ENCODE measurements around the gene USP11.

The USP11 gene

GRCh38 chrX:47193475-47194193 lies 39.2 kb upstream of the USP11 start, which contains the start of gene UBA1:
UBA1 (plus strand) TSS chrX:47193829; CDS start chrX:47198803, 4,974 bp downstream.
- H3K27me3 ChIP-seq (ENCODE audit: control insufficient read depth in 5 of 5, insufficient read depth in 4 of 5, low read length in 5 of 5), result peaks cover 0 to 6% (median 5%) of the 10 kb centered on the region in 5 donors
- peak within 1 kb of the TSS; percentile 96 for H3K27ac ChIP-seq (ENCODE audit: low read depth, low read length)
- peak within 1 kb of the TSS; percentile 82 to 95 (median 87) for H3K4me3 ChIP-seq (ENCODE audit: low read depth in 1 of 5, low read length in 5 of 5)
- peaks cover 0 to 13% (median 6%) of the 10 kb centered on the region in 5 donors for H3K36me3 ChIP-seq (ENCODE audit: control insufficient read depth in 5 of 5, insufficient read depth in 5 of 5, low read length in 5 of 5)
- no peaks in the 10 kb centered on the region for H3K9me3 ChIP-seq (ENCODE audit: control insufficient read depth in 5 of 5, low read length in 5 of 5)
- H3K4me1 ChIP-seq (ENCODE audit: control insufficient read depth in 5 of 5, insufficient read depth in 5 of 5, low read length in 5 of 5), result peaks cover 5 to 69% (median 65%) of the 10 kb centered on the region in 5 donors
- H3K9ac ChIP-seq (ENCODE audit: low read length in 5 of 5), result peak within 1 kb of the TSS; percentile 29 to 98 (median 92)

DNA sequence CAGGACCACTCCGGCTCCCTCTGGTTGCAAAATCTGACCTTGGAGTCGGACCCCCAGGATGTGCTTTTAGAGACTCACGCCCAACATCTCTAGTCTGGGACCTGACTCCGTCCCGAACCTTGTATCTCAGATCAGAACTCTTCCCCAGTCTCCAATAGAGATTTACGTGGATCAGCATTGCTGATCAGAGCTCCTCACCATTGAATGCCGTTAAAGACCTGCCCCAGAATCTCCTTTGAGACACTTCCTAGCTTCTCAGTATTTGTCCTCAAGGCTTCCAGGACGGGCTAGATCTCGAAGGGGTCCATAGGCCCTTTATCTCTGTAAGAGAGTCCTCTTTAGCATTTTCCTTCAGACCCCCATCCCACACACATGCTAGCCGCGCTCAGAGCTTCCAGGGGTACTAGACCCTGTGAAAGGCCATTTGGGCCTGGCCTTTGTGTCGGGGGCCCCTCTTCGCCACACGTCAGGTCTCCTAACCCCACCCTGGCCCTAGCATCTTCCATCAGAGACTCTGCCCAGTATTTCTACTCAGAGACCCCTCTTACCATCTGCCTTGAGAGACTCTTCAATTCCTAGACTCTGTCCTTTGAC lies 38.5 kb upstream of the USP11 start:
- Histone ChIP-seq H3K9ac (ENCODE audit: low read length in 5 of 5) (peak overlapping the region; percentile 29 to 98 (median 92)), H3K27me3 (ENCODE audit: control insufficient read depth in 5 of 5, insufficient read depth in 4 of 5, low read length in 5 of 5) (peaks cover 0 to 6% (median 5%) of the 10 kb centered on the region in 5 donors), H3K4me1 (ENCODE audit: control insufficient read depth in 5 of 5, insufficient read depth in 5 of 5, low read length in 5 of 5) (peaks cover 5 to 75% (median 65%) of the 10 kb centered on the region in 5 donors), H3K9me3 (ENCODE audit: control insufficient read depth in 5 of 5, low read length in 5 of 5) (no peaks in the 10 kb centered on the region), H3K4me3 (ENCODE audit: low read depth in 1 of 5, low read length in 5 of 5) (peak overlapping the region; percentile 82 to 95 (median 87)), H3K36me3 (ENCODE audit: control insufficient read depth in 5 of 5, insufficient read depth in 5 of 5, low read length in 5 of 5) (peaks cover 0 to 19% (median 13%) of the 10 kb centered on the region in 5 donors), H3K27ac (ENCODE audit: low read depth, low read length) (peak overlapping the region; percentile 96)

GRCh38 chrX:47196098-47196497 lies 36.7 kb upstream of the USP11 start:
- Histone ChIP-seq H3K27me3 (ENCODE audit: control insufficient read depth in 5 of 5, insufficient read depth in 4 of 5, low read length in 5 of 5) (no peaks in the 10 kb centered on the region), H3K36me3 (ENCODE audit: control insufficient read depth in 5 of 5, insufficient read depth in 5 of 5, low read length in 5 of 5) (peaks cover 0 to 35% (median 30%) of the 10 kb centered on the region in 5 donors), H3K4me3 (ENCODE audit: low read depth in 1 of 5, low read length in 5 of 5) (peak overlapping the region in 3 of 5 donors; percentile 9 to 33 (median 22)), H3K9me3 (ENCODE audit: control insufficient read depth in 5 of 5, low read length in 5 of 5) (no peaks in the 10 kb centered on the region), H3K4me1 (ENCODE audit: control insufficient read depth in 5 of 5, insufficient read depth in 5 of 5, low read length in 5 of 5) (peaks cover 5 to 80% (median 64%) of the 10 kb centered on the region in 5 donors), H3K9ac (ENCODE audit: low read length in 5 of 5) (peak overlapping the region; percentile 21 to 52 (median 30)), H3K27ac (ENCODE audit: low read depth, low read length) (peak overlapping the region; percentile 57)

- Histone ChIP-seq H3K27ac (ENCODE audit: low read depth, low read length) (peak overlapping the region; percentile 57), H3K36me3 (ENCODE audit: control insufficient read depth in 5 of 5, insufficient read depth in 5 of 5, low read length in 5 of 5) (peaks cover 0 to 50% (median 45%) of the 10 kb centered on the region in 5 donors), H3K4me1 (ENCODE audit: control insufficient read depth in 5 of 5, insufficient read depth in 5 of 5, low read length in 5 of 5) (peaks cover 8 to 77% (median 58%) of the 10 kb centered on the region in 5 donors), H3K9me3 (ENCODE audit: control insufficient read depth in 5 of 5, low read length in 5 of 5) (no peaks in the 10 kb centered on the region), H3K9ac (ENCODE audit: low read length in 5 of 5) (peak overlapping the region in 2 of 5 donors; percentile 48 to 54), H3K27me3 (ENCODE audit: control insufficient read depth in 5 of 5, insufficient read depth in 4 of 5, low read length in 5 of 5) (peaks cover 0 to 5% (median 0%) of the 10 kb centered on the region in 5 donors), H3K4me3 (ENCODE audit: low read depth in 1 of 5, low read length in 5 of 5) (peak overlapping the region in 1 of 5 donors; percentile 17)
Measured at GRCh38 chrX:47197526-47197925, 35.3 kb upstream of the USP11 start.

- Histone ChIP-seq H3K36me3 (ENCODE audit: control insufficient read depth in 5 of 5, insufficient read depth in 5 of 5, low read length in 5 of 5) (peaks cover 0 to 56% (median 51%) of the 10 kb centered on the region in 5 donors), H3K27me3 (ENCODE audit: control insufficient read depth in 5 of 5, insufficient read depth in 4 of 5, low read length in 5 of 5) (peaks cover 0 to 5% (median 0%) of the 10 kb centered on the region in 5 donors), H3K9me3 (ENCODE audit: control insufficient read depth in 5 of 5, low read length in 5 of 5) (no peaks in the 10 kb centered on the region), H3K4me3 (ENCODE audit: low read depth in 1 of 5, low read length in 5 of 5) (no peak overlapping the region), H3K9ac (ENCODE audit: low read length in 5 of 5) (peak overlapping the region in 1 of 5 donors; percentile 48), H3K27ac (ENCODE audit: low read depth, low read length) (peak overlapping the region; percentile 18), H3K4me1 (ENCODE audit: control insufficient read depth in 5 of 5, insufficient read depth in 5 of 5, low read length in 5 of 5) (peaks cover 8 to 74% (median 55%) of the 10 kb centered on the region in 5 donors)
Measured at GRCh38 chrX:47198026-47198686, 34.7 kb upstream of the USP11 start.

- H3K4me1 ChIP-seq (ENCODE audit: control insufficient read depth in 5 of 5, insufficient read depth in 5 of 5, low read length in 5 of 5), result peaks cover 8 to 71% (median 51%) of the 10 kb centered on the region in 5 donors
- no peaks in the 10 kb centered on the region for H3K9me3 ChIP-seq (ENCODE audit: control insufficient read depth in 5 of 5, low read length in 5 of 5)
- no peak overlapping the region for H3K9ac ChIP-seq (ENCODE audit: low read length in 5 of 5)
- H3K27ac ChIP-seq (ENCODE audit: low read depth, low read length), result peak overlapping the region; percentile 18
- peaks cover 0 to 61% (median 56%) of the 10 kb centered on the region in 5 donors for H3K36me3 ChIP-seq (ENCODE audit: control insufficient read depth in 5 of 5, insufficient read depth in 5 of 5, low read length in 5 of 5)
- H3K27me3 ChIP-seq (ENCODE audit: control insufficient read depth in 5 of 5, insufficient read depth in 4 of 5, low read length in 5 of 5), result peaks cover 0 to 5% (median 0%) of the 10 kb centered on the region in 5 donors
- no peak overlapping the region for H3K4me3 ChIP-seq (ENCODE audit: low read depth in 1 of 5, low read length in 5 of 5)
Measured at GRCh38 chrX:47198687-47199080, 34.1 kb upstream of the USP11 start.

GRCh38 chrX:47199286-47199685 lies 33.5 kb upstream of the USP11 start:
- H3K4me3 ChIP-seq (ENCODE audit: low read depth in 1 of 5, low read length in 5 of 5), result no peak overlapping the region
- peak overlapping the region; percentile 18 for H3K27ac ChIP-seq (ENCODE audit: low read depth, low read length)
- peaks cover 4 to 67% (median 62%) of the 10 kb centered on the region in 5 donors for H3K36me3 ChIP-seq (ENCODE audit: control insufficient read depth in 5 of 5, insufficient read depth in 5 of 5, low read length in 5 of 5)
- H3K4me1 ChIP-seq (ENCODE audit: control insufficient read depth in 5 of 5, insufficient read depth in 5 of 5, low read length in 5 of 5), result peaks cover 8 to 69% (median 48%) of the 10 kb centered on the region in 5 donors
- H3K9ac ChIP-seq (ENCODE audit: low read length in 5 of 5), result no peak overlapping the region
- peaks cover 0 to 5% (median 0%) of the 10 kb centered on the region in 5 donors for H3K27me3 ChIP-seq (ENCODE audit: control insufficient read depth in 5 of 5, insufficient read depth in 4 of 5, low read length in 5 of 5)
- H3K9me3 ChIP-seq (ENCODE audit: control insufficient read depth in 5 of 5, low read length in 5 of 5), result no peaks in the 10 kb centered on the region

GRCh38 chrX:47200385-47201150 lies 32.2 kb upstream of the USP11 start:
- peaks cover 10 to 80% (median 75%) of the 10 kb centered on the region in 5 donors for H3K36me3 ChIP-seq (ENCODE audit: control insufficient read depth in 5 of 5, insufficient read depth in 5 of 5, low read length in 5 of 5)

GRCh38 chrX:47201345-47201944 lies 31.4 kb upstream of the USP11 start:
- Histone ChIP-seq H3K4me3 (ENCODE audit: low read depth in 1 of 5, low read length in 5 of 5) (no peak overlapping the region), H3K36me3 (ENCODE audit: control insufficient read depth in 5 of 5, insufficient read depth in 5 of 5, low read length in 5 of 5) (peaks cover 10 to 88% (median 84%) of the 10 kb centered on the region in 5 donors), H3K27me3 (ENCODE audit: control insufficient read depth in 5 of 5, insufficient read depth in 4 of 5, low read length in 5 of 5) (peaks cover 0 to 5% (median 0%) of the 10 kb centered on the region in 5 donors), H3K9me3 (ENCODE audit: control insufficient read depth in 5 of 5, low read length in 5 of 5) (no peaks in the 10 kb centered on the region), H3K9ac (ENCODE audit: low read length in 5 of 5) (no peak overlapping the region), H3K4me1 (ENCODE audit: control insufficient read depth in 5 of 5, insufficient read depth in 5 of 5, low read length in 5 of 5) (peaks cover 3 to 47% (median 27%) of the 10 kb centered on the region in 5 donors), H3K27ac (ENCODE audit: low read depth, low read length) (peak overlapping the region; percentile 82)

More at GRCh38 chrX:47200385-47201150, 32.2 kb upstream of the USP11 start:
- Histone ChIP-seq H3K4me1 (ENCODE audit: control insufficient read depth in 5 of 5, insufficient read depth in 5 of 5, low read length in 5 of 5) (peaks cover 6 to 56% (median 36%) of the 10 kb centered on the region in 5 donors), H3K9ac (ENCODE audit: low read length in 5 of 5) (peak overlapping the region in 2 of 5 donors; percentile 8 to 22), H3K27ac (ENCODE audit: low read depth, low read length) (peak overlapping the region; percentile 82), H3K27me3 (ENCODE audit: control insufficient read depth in 5 of 5, insufficient read depth in 4 of 5, low read length in 5 of 5) (peaks cover 0 to 5% (median 0%) of the 10 kb centered on the region in 5 donors), H3K9me3 (ENCODE audit: control insufficient read depth in 5 of 5, low read length in 5 of 5) (no peaks in the 10 kb centered on the region), H3K4me3 (ENCODE audit: low read depth in 1 of 5, low read length in 5 of 5) (no peak overlapping the region)
